Stimulated activated CD8-positive, alpha-beta memory T cell treated with anti-CD3 and anti-CD28 coated beads, Interleukin-12 subunit alpha, Interleukin-12 subunit beta, amount 100 ng/mL, for 24 hours (primary cell): ENCODE data around the gene TMTC3.
"Not testable (repeated sequence)": the region's sequence is repeated elsewhere in the genome, so short reads cannot be mapped to it uniquely, and the experiment has no call there.

Experiments used
- DNase-seq: peaks from one replicate; pipeline ENCODE4 v3.0.0-alpha.2; 2020; ENCODE audit errors: extremely low read depth

TMTC3 gene

DNA sequence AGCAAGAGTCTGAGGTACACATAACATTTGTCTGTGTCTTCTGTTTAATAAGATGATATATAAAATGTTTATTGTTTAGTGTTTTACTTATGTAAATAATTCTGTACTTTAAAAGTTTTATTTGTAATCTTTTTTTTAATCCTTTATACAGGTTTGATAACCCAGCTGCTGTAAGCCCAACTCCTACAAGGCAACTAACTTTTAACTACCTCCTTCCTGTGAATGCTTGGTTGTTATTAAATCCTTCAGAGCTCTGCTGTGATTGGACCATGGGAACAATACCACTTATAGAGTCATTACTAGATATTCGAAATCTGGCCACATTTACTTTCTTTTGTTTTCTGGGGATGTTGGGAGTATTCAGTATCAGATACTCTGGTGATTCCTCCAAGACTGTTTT lies 24.1 kb downstream of the TMTC3 start:
- DNase-seq, result no peak

DNA sequence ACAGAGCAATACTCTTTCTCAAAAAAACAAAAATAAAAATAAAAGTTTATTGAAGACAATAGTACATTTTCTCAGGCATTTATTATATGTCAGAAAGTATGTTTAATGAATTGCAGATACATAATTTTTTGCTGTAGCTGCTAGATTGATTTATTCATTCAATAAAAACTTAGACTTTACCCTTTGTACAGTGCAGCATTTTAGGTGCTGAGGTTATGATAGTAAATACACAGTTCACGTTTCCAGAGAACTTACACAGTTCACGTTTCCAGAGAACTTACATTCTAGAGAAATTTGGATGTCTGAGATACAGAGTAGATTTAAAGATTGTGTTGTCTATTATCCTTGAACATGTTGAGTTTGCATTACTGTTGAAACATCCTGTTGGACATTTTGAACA lies 25.3 kb downstream of the TMTC3 start:
- DNase-seq, result no peak

DNA sequence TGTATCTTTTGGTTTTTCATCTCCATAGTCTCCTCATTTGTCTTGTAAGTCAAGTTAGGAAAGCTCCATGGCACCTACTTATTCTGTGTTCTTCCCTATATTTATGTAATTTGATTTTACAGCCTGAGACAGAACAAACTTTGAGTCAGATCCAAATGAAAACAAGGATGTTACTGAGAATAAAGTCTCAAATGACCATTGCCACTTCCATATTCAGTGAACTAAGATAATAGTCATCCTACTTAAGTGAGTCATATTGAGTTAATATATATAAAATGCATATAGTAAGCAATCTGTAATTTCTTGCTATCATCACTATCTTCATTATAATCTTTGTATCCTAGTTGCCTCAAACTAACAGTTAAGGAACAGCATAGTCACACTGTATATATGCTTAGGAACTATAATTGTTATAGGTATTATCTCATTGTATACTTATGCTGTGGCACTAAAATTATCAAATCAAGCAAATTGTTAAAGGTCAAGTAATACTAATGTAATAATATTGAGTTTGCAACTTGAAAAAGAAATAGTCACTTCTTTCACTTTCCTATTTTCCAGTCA lies 30.8 kb downstream of the TMTC3 start:
- DNase-seq, result no peak

DNA sequence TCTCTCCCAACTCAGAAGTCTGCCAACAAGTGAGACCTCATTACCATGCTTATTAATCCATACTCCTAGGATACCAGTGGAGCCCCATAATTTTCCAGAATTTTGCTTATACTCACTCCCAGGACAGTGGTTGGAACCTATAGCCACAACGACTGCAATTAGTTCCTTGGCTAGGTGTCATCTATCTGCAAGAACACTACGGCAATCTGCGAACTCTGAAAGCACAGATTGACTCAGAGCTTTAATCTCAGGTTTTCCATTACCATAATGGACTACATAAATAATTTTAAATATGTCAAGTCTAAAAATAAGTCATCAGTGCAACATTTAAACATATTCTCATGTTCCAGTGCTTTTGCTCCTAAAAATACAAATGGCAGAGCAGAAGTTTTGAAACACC lies 33.4 kb downstream of the TMTC3 start:
- no peak for DNase-seq

DNA sequence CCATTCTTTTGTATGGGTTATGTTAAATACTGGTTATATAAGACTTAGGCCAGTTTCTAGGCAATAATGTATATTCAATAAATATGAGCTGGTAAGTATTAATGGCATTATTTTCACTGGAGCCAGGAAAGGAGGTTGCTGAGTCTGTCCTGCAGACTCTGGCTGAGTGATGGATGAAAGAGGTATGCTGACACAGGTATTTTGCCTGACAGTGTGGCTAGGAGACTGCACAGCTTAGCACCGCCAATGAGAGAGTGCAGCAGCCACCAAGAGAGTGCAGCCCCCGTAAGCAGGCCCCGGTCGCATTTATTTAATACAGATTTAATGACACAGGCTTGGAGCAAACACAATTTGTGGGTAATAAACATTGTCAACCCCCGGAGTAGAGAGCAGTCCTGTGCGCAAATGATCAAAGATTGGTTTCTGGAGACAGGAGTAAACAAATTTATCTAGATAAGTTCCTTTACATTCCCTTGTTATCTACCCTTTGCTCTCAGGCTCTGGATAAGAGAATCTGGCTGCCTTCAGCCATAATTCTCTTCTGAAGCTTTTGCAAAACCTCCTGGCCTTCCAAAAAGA lies 37.4 kb downstream of the TMTC3 start:
- DNase-seq, result no peak

DNA sequence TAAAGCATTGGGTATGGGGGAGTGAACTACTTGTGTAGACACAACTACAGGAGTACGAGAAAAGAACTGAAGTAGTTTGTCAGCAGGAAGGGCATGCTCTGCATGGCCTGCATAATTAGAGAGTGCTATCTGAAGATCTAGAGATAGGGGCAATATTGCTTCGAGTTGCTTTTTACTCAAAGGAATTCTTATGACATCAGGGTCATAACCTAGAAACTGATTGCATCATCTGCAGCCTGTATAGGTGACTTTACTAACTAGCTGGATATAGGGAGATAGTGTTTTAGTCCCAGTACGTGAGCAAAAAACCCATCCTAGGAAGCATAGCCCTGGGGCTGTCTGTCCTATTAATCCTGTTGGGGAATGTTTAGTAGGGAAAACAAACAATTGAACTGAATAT lies 39.8 kb downstream of the TMTC3 start:
- DNase-seq, result no peak

DNA sequence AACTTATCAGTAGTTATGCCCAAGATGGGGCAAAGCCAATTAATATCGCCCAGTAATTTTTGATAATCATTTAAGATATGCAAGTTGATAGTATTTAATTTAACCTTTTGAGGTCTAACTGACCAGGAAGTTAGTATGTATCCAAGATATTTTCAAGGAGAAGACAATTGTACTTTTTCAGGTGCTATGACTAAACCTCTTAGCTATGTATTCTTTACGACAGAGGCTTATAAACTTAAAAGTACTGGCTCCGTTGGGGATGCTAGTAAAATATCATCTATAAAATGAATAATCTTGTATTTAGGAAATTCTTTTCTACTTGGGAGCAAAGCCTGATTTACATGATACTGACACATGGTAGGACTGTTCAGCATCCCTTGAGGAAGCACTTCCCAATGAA lies 40.3 kb downstream of the TMTC3 start:
- no peak for DNase-seq

DNA sequence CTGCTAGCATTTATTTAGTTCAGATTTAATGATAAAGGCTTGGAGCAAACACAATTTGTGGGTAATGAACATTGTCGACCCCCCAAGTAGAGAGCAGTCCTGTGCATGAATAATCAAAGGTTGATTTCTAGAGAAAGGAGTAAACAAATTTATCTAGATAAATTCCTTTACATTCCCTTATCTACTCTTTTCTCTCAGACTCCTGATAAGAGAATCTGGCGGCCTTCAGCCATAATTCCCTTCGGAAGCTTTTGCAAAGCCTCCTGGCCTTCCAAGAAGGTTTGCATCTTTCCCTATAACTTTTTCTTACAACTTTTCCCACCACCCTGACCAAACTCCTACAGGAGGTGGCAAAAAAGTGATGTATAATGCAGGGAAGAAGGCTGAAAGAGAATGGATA lies 42.1 kb downstream of the TMTC3 start:
- no peak for DNase-seq

DNA sequence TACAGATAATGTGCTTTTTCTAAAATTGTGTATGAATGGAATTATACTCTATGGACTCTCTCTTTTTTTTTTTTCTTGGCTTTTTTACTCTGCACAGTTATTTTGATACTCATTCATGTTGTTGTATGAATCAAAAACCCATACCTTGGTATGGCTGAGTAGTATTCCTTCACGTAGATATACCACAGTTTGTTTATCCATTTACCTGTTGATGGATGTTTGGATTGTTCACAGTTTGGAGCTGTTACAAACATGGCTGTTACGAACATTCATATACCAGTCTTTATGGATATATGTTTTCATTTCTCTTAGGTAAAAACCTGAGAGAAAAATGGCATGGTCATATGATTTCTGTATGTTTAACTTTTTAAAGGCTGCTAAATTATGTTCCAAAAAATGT lies 43.2 kb downstream of the TMTC3 start:
- DNase-seq, result no peak

DNA sequence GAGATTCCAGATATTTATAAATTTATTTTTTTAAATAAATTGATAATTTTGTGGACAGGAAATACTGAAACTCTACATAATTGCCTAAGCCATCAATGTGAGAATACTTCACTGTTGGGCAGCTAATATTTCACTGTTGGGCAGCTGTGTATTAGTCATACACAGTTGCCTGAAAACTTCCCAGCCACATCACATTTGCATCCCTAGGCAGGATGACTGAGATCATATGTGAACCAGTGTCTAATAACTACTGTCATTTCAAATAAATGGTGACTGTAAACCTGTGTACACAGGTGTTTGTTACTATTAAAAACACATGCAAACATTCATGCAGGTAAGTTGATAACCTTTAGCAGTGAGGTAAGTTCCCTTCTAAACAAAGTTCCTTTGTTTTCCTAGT lies 43.9 kb downstream of the TMTC3 start:
- no peak for DNase-seq

DNA sequence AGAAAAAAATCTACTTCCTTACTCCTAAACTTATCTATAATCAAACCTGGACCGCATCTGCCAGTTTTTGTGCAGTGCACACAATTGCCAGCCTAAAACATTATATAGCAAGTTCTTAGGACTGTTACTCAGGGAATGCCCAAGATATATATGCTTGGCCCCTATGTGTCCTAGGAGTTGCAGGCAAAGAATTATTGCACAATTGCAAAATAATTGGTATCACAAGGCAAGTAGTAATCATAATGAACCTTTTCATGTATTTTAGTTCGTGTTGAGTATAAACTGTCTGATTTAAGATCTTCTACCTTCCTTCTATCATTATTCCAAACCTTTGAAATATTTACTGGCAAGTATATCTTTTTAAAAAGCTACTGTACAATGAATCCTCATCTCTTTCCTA lies 45.5 kb downstream of the TMTC3 start:
- DNase-seq, result no peak

DNA sequence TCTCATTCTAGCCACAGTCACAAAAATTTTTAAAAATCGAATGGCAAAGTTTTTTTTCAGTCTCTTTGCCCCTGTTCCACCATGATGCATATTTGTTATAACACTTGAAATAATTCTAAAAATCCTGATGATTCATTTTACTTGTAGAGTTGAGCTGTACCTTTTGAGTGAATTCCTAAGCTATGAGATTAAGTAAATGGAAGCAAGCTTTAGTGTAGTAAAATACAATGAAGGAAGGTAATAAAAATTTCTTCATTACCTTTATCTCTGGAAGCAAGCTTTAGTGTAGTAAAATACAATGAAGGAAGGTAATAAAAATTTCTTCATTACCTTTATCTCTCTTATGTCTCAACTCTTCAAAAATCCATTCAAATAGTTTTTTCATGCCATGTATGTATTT lies 46.1 kb downstream of the TMTC3 start:
- DNase-seq, result no peak

DNA sequence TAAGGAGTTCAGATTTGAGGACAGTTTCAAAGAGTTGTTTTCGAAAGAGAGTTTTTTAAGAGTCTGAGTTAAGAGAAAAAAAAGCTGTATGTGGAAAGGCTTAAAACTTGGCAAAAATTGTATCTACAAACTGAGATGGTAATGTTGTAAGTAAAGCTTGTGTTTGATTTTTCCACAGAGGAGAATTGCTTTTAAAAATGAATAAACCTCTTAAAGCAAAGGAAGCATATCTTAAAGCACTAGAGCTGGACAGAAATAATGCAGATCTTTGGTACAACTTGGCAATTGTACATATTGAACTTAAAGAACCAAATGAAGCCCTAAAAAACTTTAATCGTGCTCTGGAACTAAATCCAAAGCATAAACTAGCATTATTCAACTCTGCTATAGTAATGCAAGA lies 50.3 kb downstream of the TMTC3 start:
- DNase-seq, result no peak

DNA sequence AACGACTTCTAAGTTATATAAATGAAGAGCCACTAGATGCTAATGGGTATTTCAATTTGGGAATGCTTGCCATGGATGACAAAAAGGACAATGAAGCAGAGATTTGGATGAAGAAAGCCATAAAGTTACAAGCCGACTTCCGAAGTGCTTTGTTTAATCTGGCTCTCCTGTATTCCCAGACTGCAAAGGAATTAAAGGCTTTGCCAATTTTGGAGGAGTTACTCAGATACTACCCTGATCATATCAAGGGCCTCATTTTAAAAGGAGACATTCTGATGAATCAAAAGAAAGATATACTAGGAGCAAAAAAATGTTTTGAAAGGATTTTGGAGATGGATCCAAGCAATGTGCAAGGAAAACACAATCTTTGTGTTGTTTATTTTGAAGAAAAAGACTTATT lies 52.8 kb downstream of the TMTC3 start:
- DNase-seq, result no peak

DNA sequence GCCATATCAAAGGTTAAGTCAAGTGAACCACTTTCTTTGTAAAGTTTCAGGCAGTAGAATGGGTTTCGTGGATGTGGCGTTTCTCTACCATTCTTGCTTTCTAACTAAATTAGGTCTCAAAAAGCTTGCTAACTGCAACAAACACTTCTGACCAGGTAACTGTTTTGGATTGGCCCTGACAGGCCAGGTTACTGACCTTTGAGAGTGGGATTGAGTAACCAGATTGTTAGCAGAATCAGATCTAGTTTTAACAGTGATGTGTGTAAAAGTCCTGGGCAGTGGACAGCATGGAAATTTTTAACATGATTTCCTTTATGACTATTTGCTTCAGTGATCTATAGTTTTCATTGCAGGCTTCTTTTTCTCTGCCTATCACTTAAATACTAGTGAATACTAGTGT lies 57.9 kb downstream of the TMTC3 start:
- DNase-seq, result no peak

DNA sequence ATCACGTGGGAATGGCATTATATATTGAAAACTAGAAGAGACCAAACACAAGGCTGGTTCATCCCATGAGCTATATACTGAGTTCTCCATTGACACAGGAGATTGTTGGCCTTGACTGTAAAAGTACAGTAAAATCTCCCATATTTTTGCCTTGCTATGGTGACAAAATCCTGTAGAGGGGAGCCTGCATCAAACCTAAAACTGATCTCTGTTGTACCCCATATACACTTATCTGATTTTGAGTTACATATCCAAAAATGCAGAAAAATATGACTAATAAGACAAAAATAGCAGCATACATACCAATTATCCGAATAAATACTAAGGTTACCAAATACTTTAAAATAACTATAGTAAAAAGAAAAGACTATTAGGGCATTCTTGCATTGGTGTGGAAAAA lies 60.4 kb downstream of the TMTC3 start:
- no peak for DNase-seq

DNA sequence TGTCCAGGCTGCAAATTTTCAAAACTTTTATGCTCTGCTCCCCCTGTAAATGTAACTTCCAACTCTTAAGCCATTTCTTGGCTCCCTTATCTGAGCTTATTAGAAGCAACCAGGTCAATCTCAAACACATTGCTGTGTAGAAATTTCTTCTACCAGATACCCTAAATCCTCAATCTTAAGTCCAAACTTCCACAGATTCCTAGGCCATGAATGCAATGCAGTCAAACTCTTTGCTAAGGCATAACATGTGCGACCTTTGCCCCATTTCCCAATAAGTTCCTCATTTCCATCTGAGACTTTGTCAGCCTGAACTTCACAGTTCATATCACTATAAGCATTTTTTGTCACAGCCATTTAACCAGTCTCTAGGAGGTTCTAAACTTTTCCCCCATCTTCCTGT lies 64.5 kb downstream of the TMTC3 start:
- DNase-seq, result no peak

DNA sequence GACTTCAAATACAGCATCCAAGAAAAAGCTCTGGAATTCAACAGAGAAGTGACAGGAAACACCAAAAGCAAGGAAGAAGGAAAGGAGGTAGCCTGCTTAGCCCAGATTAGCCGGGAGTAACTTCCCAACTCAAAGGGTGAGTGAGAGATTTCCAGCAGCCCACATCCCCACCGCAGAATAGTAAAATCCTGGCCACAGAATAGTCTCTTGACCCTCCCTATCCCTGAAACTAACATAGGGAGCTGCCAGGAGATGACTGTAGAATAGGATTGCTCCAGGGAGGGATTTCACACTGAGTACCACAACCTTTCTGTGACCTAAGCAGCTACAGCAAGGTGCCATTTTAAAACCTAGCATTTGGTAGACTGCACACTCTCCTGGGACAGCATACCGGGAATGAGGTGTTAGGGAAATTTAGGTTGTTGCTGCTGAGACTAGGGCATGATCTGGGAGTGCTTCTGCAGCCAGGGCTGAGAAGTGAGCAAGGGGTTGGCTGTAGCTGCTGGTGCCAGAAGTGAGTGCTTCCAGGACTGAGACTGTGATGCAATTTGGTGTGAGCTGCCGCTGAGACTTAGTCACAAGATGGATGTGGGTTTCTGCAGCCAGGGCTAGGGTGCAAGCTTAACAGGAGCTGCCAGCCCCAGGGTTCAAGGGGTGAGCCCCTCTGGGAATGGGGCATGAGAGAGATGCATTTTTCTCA lies 66.0 kb downstream of the TMTC3 start:
- no peak for DNase-seq

DNA sequence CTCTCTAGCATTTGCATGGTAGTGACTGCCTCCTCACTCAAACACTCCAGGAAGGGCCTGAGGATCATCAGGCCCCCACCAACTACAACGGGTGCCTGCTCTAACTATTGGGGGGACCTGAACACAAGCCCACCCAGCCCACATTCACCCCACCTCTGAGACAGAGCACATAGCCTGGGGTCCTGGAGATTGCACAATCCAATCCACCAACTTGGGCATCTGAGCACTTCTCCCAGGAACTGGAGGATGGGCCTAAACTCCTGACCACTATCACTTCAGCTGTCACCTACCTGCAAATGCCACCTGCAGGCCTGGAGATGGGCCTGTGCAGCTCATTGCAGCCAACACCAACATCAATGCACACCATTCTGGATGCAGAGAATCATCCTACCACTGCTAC lies 66.6 kb downstream of the TMTC3 start:
- no peak for DNase-seq

DNA sequence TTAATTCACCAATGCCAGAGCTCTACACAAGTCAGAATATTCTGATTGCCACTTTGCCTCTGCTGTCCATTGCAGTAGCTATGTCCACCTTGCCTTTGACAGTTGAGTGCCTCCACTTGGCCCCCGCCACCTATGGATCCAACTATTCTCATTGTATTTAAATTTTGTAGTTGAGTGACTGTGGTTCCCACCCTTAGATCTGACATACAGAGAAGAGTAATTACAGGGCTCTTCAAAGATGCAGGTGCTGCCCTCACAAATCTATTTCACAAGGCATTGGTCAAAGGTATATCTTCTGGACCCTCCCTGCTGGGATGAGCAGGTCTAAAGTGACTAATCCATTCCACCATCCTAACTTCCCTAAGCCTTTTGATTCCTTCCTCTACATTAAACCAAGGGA lies 68.2 kb downstream of the TMTC3 start:
- not testable (repeated sequence) for DNase-seq

DNA sequence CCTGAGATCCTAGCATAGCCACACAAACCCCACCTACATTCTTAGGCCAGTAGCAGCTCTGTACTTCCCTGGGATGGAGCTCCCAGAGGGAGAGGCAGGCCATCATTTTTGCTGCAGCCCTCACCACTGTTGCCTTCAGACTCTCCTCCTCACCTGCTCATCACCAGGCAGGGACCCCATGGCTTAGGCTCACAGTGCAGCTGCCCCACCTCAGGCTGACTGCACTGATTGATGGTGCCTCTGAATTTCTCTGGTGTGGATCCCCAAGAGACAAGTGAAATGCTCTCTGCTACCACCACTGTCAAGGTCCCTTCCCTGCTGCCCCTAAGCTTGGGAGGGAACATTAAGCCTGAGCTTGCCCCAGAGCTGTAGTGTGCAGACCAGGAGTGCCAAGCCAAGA lies 76.2 kb downstream of the TMTC3 start:
- no peak for DNase-seq

DNA sequence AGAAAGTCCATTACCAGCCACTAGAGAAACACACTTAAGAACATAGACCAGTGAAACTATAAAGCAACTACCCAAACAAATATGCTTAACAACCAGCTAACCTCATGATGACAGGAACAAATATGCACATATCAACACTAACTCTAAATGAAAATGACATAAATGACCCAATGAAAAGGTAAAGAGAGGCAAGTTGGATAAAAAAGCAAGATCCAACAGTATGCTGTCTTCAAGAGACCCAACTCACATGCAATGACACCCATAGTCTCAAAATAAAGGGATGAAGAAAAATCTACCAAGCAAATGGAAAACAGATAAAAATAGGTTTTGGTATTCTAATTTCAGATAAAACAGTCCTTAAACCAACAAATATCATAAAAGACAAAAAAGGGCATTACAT lies 77.8 kb downstream of the TMTC3 start:
- no peak for DNase-seq

DNA sequence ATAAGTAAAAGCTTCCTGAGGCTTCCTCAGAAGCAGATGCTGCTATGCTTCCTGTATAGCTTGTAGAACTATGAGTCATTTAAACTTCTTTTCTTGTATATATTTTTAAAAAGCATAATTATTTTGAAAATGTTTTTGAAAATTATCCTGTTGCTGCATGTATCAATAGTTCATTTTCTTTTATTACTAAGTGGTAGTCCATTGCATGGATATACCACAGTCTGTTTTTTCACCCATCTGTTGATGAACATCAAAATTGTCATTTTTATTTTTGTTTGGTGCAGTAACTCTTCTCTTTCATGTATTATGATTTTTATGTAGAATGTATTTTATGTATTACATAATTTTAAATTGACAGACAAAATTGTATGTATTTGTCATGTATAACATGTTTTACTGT lies 81.4 kb downstream of the TMTC3 start:
- no peak for DNase-seq

DNA sequence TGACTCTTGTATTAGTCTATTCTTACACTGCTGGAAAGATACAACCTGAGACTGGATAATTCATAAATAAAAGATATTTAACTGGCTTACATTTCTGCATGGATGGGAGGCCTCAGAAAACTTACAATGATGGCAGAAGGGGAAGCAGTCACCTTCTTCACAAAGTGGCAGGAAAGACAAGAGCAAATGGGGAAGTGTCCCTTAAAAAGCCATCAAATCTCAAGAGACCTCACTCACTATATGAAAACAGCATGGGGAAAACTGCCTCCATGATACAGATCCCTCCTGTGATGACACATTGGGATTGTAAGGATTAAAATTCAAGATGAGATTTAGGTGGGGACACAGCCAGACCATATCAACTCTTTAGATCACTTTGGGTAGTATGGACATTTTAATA lies 83.7 kb downstream of the TMTC3 start:
- DNase-seq, result no peak
